ENCODE measurements around the gene TECTA. TPM values are rescaled to one million over a fixed set of nuclear protein-coding genes. Genes with fewer than 3 reads are reported as not detected.

The TECTA gene
- total RNA-seq, 4 donors from 2014 or later = 0.87 to 3.1 (median 2.0) TPM

DNA sequence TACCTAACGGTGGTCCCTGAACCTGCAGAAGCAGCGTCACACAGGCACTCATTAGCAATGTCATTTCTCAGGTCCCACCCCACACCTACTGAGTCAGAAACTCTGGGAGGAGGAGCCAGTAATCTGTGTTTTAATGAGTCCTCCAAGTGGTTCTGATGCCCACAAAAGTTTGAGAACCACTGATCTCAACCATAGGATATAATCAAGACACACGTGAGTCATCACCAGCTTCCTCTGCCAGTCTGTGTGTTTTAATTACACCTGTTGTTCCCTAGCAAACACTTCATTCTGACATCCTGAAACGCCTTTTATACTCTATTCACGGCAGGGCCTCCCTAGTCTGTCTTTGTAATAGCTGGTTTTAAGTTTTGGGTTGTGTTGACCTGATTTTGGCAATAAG, 5.8 kb downstream of the TECTA start:
- WGBS, 2 donors = 77 to 87% methylated on average over 5 of the region's 5 CpGs
- no peak for DNase-seq (ENCODE audit: low spot score in 2 of 2)
- TF ChIP-seq, protein P1, sequence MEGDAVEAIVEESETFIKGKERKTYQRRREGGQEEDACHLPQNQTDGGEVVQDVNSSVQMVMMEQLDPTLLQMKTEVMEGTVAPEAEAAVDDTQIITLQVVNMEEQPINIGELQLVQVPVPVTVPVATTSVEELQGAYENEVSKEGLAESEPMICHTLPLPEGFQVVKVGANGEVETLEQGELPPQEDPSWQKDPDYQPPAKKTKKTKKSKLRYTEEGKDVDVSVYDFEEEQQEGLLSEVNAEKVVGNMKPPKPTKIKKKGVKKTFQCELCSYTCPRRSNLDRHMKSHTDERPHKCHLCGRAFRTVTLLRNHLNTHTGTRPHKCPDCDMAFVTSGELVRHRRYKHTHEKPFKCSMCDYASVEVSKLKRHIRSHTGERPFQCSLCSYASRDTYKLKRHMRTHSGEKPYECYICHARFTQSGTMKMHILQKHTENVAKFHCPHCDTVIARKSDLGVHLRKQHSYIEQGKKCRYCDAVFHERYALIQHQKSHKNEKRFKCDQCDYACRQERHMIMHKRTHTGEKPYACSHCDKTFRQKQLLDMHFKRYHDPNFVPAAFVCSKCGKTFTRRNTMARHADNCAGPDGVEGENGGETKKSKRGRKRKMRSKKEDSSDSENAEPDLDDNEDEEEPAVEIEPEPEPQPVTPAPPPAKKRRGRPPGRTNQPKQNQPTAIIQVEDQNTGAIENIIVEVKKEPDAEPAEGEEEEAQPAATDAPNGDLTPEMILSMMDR (IDR thresholded peaks at IDR 0.05) = no peak
- TF ChIP-seq EP300 (IDR thresholded peaks at IDR 0.05) = no peak
- TF ChIP-seq POLR2A (IDR thresholded peaks at IDR 0.05) = no peak
- no peak overlapping the region for H3K27ac ChIP-seq
- no peaks in the 10 kb centered on the region for H3K36me3 ChIP-seq
- no peaks in the 10 kb centered on the region for H3K27me3 ChIP-seq
- H3K4me3 ChIP-seq = no peak overlapping the region
- peaks cover 0 to 25% (median 1%) of the 10 kb centered on the region in 4 donors for H3K4me1 ChIP-seq
- H3K9me3 ChIP-seq = no peaks in the 10 kb centered on the region

DNA sequence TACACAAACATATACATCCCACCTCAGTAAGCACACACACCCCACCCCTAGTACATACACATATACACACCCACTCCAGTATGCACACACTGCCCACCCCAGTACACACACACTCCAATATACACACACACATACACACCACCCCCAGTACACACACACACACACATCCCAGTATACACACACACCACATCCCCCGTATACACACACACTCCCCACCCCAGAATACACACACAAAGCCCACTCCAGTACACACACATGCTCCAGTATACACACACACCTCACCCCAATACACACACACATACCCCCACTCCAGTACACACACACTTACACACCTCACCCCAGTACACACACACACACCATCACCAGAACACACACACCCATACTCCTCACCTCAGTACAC, 7.4 kb downstream of the TECTA start:
- TF ChIP-seq EP300 (IDR thresholded peaks at IDR 0.05) = no peak
- no peak for TF ChIP-seq POLR2A (IDR thresholded peaks at IDR 0.05)
- TF ChIP-seq, protein P1 (IDR thresholded peaks at IDR 0.05) = no peak

DNA sequence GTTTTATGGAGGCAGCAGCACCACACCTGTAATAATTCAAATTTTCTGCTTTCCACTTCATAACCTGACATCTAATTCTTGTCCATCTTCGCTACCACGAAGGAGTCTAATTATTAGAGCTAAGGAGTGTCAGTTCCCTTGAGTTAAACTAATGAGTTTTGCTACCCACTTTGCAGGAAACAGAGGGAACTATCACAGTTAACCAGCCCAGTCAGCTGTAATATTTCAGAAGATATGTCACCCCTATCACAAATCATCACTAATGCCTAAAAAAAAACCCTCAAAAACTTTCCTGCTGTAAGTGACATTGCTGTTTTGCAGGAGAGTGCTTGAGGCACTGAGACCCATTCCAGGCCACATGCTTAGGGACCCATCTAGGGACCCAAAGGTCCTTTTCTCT, 8.4 kb downstream of the TECTA start:
- H3K27me3 ChIP-seq = no peaks in the 10 kb centered on the region
- no peaks in the 10 kb centered on the region for H3K36me3 ChIP-seq
- no peak for DNase-seq (ENCODE audit: low spot score in 2 of 2)
- WGBS, 2 donors = 86 to 87% methylated on average over 2 of the region's 2 CpGs
- TF ChIP-seq POLR2A (IDR thresholded peaks at IDR 0.05) (no peak), EP300 (IDR thresholded peaks at IDR 0.05) (no peak)
- TF ChIP-seq, protein P1 (IDR thresholded peaks at IDR 0.05) = no peak
- H3K27ac ChIP-seq = no peak overlapping the region
- H3K4me3 ChIP-seq = no peak overlapping the region
- H3K9me3 ChIP-seq = no peaks in the 10 kb centered on the region
- peaks cover 0 to 19% (median 1%) of the 10 kb centered on the region in 4 donors for H3K4me1 ChIP-seq

More for the DNA sequence above, 7.4 kb downstream of the TECTA start:
- Histone ChIP-seq H3K27me3 (no peaks in the 10 kb centered on the region), H3K4me3 (no peak overlapping the region), H3K27ac (no peak overlapping the region), H3K9me3 (no peaks in the 10 kb centered on the region), H3K36me3 (no peaks in the 10 kb centered on the region), H3K4me1 (peaks cover 0 to 28% (median 1%) of the 10 kb centered on the region in 4 donors)
- WGBS, 2 donors = 50 to 93% methylated on average over 1 of the region's 1 CpG
- DNase-seq (ENCODE audit: low spot score in 2 of 2) = no peak

DNA sequence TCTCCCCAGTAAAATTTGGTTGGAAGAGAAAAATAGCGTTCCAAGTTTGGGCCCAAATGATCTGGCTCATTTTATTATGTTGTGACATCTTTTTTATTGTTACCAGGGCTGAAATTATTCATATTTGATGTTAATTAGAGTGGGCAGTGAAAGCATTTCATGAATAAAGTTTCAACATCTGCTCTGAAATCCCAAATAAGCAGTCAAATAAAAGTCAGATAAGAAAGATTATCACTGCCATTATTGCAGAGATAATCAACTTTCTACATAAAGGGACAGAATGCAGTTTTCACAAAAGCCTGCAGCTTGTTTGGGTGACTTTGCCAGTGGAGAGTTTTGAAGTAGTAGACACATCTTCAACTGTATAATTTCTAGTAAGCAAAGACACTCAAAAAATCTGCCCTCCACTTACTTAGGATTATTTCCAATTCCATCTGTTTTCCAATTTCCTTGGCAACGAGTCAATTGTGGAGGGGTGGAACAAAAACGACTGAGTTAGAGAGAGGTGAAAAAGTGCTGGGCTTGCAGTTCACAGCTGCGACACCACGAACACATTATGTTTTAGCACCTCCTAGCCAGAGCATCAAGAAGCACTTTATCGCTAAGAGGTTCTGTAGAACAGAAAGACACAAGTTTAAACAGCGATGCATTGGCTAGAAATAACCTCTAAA, 9.0 kb downstream of the TECTA start:
- Histone ChIP-seq H3K9me3 (no peaks in the 10 kb centered on the region), H3K27ac (no peak overlapping the region), H3K36me3 (no peaks in the 10 kb centered on the region), H3K4me1 (peaks cover 0 to 13% (median 1%) of the 10 kb centered on the region in 4 donors), H3K27me3 (no peaks in the 10 kb centered on the region), H3K4me3 (no peak overlapping the region)
- WGBS, 2 donors = 55 to 60% methylated on average over 7 of the region's 7 CpGs
- no peak for DNase-seq (ENCODE audit: low spot score in 2 of 2)
- TF ChIP-seq POLR2A (IDR thresholded peaks at IDR 0.05) (no peak), EP300 (IDR thresholded peaks at IDR 0.05) (no peak)
- TF ChIP-seq, protein P1 (IDR thresholded peaks at IDR 0.05) = no peak

DNA sequence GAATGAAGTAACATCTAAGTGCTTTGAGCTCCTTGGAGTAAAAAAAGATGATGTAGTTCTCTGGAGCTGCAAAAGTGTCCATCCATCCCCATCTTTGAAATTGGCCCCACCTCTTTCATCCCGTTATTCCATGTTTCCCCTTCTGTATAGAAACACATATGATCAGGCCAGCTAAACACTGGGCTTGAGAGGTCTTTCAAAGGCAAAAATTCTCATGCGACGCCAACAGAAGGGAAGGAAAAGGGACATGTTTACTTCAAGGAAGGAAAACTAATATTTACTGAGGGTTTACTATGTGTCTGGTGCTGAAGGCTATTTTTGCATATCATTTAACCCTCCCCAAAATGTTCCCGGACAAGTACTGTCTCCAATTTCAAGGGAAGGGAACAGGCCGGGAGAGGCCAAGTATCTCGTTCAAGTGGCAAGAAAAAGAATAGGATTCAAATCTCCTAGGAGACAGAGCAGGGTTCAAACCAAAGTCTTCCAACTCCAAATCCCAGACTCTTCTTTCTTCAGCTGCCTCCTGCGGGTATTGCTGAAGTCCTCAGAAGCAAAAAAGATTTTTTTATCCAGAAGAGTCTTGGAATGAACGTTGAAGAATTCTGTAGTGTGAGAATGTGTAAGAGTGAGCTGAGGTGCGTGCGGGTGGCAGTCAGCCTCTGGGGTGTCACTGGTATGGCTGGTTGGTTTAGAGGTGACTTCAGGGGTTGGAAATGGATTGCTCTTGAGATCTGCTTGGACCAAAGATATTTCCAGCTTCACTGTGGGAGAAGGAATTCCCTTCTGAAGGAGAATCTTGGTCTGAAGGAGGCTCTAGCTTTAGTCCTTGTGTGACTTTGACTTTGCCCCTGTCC, 10.1 kb downstream of the TECTA start:
- TF ChIP-seq, protein P1 (IDR thresholded peaks at IDR 0.05) = no peak
- TF ChIP-seq POLR2A (IDR thresholded peaks at IDR 0.05) (no peak), EP300 (IDR thresholded peaks at IDR 0.05) (no peak)
- Histone ChIP-seq H3K9me3 (no peaks in the 10 kb centered on the region), H3K36me3 (no peaks in the 10 kb centered on the region), H3K4me1 (peaks cover 0 to 4% (median 0%) of the 10 kb centered on the region in 4 donors), H3K27me3 (no peaks in the 10 kb centered on the region), H3K4me3 (no peak overlapping the region), H3K27ac (no peak overlapping the region)
- WGBS, 2 donors = 78 to 82% methylated on average over 10 of the region's 10 CpGs
- DNase-seq (ENCODE audit: low spot score in 2 of 2) = no peak

Data from tibial nerve (tissue), 4 donors.